ENCODE data around the gene CASP4. TPM values are rescaled to one million over a fixed set of nuclear protein-coding genes. Genes with fewer than 3 reads are reported as not detected.
A peak's percentile ranks its signal among the peaks of the same experiment; 100 is the strongest.
"Not testable (repeated sequence)": the region's sequence is repeated elsewhere in the genome, so short reads cannot be mapped to it uniquely, and the experiment has no call there.

CASP4 gene
- total and polyA plus RNA-seq, 2 experiments from 2014 or later = 0.78 TPM; not detected in 1

DNA sequence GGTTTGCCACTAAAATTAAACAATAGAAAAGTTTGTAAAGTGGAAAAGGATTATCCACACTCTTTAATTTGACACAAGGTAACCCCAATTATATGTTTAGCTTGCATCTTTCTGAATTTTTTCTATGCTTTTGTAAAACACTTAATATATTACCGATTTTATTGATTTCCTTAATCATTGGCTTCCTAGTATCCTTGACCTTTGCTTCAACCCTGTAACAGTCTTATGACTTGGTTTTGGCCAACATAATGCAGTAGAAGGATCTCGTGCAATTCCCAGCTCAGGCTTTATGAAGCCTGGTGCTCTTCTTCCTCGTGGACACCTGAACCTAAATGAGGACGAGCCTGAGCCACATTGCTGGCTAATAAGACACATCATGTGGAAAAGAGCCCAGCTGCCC, 23.6 kb upstream of the CASP4 start:
- no peak for TF ChIP-seq CTCF (IDR thresholded peaks at IDR 0.05; ENCODE audit: low read depth, low read length)
- no peaks in the 10 kb centered on the region for H3K36me3 ChIP-seq
- H3K27ac ChIP-seq = no peak overlapping the region
- H3K9me3 ChIP-seq (ENCODE audit: low read depth) = no peaks in the 10 kb centered on the region
- DNase-seq (ENCODE audit: low read depth in 1 of 2, low spot score in 1 of 2) = no peak
- no peaks in the 10 kb centered on the region for H3K27me3 ChIP-seq
- no peak overlapping the region for H3K4me3 ChIP-seq
- H3K4me1 ChIP-seq (ENCODE audit: low read depth) = no peaks in the 10 kb centered on the region

- peak in 1 of 2 donors; percentile 18 for DNase-seq (ENCODE audit: low read depth in 1 of 2, low spot score in 1 of 2)
- no peaks in the 10 kb centered on the region for H3K27me3 ChIP-seq
- TF ChIP-seq CTCF (IDR thresholded peaks at IDR 0.05; ENCODE audit: low read depth, low read length) = no peak
- H3K27ac ChIP-seq = no peak overlapping the region
- H3K36me3 ChIP-seq = no peaks in the 10 kb centered on the region
- H3K4me1 ChIP-seq (ENCODE audit: low read depth) = no peaks in the 10 kb centered on the region
- H3K4me3 ChIP-seq = no peak overlapping the region
- H3K9me3 ChIP-seq (ENCODE audit: low read depth) = no peaks in the 10 kb centered on the region
Observed at GRCh38 chr11:104984808-104985207, 16.4 kb upstream of the CASP4 start.

- no peak for TF ChIP-seq CTCF (IDR thresholded peaks at IDR 0.05; ENCODE audit: low read depth, low read length)
Observed at GRCh38 chr11:104979839-104980238, 11.5 kb upstream of the CASP4 start.

GRCh38 chr11:104973616-104974015, 5.2 kb upstream of the CASP4 start:
- Histone ChIP-seq H3K27ac (no peak overlapping the region), H3K9me3 (ENCODE audit: low read depth) (no peaks in the 10 kb centered on the region), H3K4me3 (no peak overlapping the region), H3K4me1 (ENCODE audit: low read depth) (no peaks in the 10 kb centered on the region), H3K36me3 (no peaks in the 10 kb centered on the region), H3K27me3 (no peaks in the 10 kb centered on the region)
- TF ChIP-seq CTCF (IDR thresholded peaks at IDR 0.05; ENCODE audit: low read depth, low read length) = no peak
- no peak for DNase-seq (ENCODE audit: low read depth in 1 of 2, low spot score in 1 of 2)

More at GRCh38 chr11:104979839-104980238, 11.5 kb upstream of the CASP4 start:
- no peaks in the 10 kb centered on the region for H3K36me3 ChIP-seq
- no peaks in the 10 kb centered on the region for H3K9me3 ChIP-seq (ENCODE audit: low read depth)
- no peaks in the 10 kb centered on the region for H3K4me1 ChIP-seq (ENCODE audit: low read depth)
- no peaks in the 10 kb centered on the region for H3K27me3 ChIP-seq
- no peak overlapping the region for H3K4me3 ChIP-seq
- H3K27ac ChIP-seq = no peak overlapping the region
- DNase-seq (ENCODE audit: low read depth in 1 of 2, low spot score in 1 of 2) = no peak

DNA sequence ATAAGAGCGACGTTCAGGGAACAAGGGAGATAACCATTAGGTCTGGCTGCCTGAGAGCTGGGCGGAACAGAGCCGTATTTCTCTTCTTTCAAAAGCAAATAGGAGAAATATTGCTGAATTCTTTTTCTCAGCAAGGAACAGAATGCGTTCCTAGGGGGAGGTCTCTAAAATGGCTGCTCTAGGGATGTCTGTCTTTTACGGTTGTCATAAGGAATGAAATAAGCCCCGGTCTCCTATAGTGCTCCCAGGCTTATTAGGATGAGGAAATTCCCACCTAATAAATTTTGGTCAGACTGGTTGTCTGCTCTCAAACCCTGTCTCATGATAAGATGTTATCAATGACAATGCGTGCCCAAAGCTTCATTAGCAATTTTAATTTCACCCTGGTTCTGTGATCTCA, 4.5 kb upstream of the CASP4 start:
- not testable (repeated sequence) for H3K4me1 ChIP-seq (ENCODE audit: low read depth); H3K27me3 ChIP-seq; DNase-seq (ENCODE audit: low read depth in 1 of 2, low spot score in 1 of 2); H3K27ac ChIP-seq; H3K4me3 ChIP-seq; H3K36me3 ChIP-seq; H3K9me3 ChIP-seq (ENCODE audit: low read depth)

DNA sequence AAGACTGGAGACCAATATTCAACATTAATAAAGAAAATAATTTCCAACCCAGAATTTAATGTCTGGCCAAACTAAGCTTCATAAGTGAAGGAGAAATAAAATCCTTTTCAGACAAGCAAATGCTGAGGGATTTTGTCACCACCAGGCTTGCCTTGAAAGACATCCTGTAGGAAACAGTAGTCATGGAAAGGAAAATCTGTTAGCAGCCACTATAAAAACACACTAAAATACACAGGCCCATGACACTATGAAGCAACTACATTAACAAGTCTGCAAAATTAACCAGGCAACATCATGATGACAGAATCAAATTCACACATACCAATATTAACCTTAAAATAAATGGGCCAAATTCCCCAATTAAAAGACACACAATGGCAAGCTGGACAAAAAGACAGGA, 2.4 kb upstream of the CASP4 start:
- no peak for DNase-seq (ENCODE audit: low read depth in 1 of 2, low spot score in 1 of 2)
- TF ChIP-seq CTCF (IDR thresholded peaks at IDR 0.05; ENCODE audit: low read depth, low read length) = no peak
- no peaks in the 10 kb centered on the region for H3K36me3 ChIP-seq
- no peaks in the 10 kb centered on the region for H3K9me3 ChIP-seq (ENCODE audit: low read depth)
- H3K4me1 ChIP-seq (ENCODE audit: low read depth) = no peaks in the 10 kb centered on the region
- H3K4me3 ChIP-seq = no peak overlapping the region
- H3K27me3 ChIP-seq = no peaks in the 10 kb centered on the region
- no peak overlapping the region for H3K27ac ChIP-seq

All from cardiac muscle cell (in vitro differentiated cells and primary cell).